ENCODE results near the gene RFWD3.
A peak's percentile ranks its signal among the peaks of the same experiment; 100 is the strongest.

RFWD3 gene

DNA sequence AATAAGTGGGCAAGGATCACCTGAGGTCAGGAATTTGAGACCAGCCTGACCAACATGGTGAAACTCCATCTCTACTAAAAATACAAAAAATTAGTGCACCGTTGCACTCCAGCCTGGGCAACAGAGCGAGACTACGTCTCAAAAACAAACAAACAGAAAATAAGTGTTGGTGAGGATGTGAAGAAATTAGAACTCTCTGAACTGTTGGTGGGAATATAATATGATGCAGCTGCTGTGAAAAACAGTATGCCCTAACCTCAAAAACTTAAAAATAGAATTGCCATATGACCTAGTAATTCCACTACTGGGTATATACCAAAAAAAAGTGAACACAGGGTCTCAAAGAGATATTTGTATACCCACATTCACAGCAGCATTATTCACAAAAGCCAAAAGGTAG, 85.8 kb downstream of the RFWD3 start:
- no peaks in the 10 kb centered on the region for H3K9me2 ChIP-seq (ENCODE audit: low read depth, low read length)
- TF ChIP-seq, protein P1, sequence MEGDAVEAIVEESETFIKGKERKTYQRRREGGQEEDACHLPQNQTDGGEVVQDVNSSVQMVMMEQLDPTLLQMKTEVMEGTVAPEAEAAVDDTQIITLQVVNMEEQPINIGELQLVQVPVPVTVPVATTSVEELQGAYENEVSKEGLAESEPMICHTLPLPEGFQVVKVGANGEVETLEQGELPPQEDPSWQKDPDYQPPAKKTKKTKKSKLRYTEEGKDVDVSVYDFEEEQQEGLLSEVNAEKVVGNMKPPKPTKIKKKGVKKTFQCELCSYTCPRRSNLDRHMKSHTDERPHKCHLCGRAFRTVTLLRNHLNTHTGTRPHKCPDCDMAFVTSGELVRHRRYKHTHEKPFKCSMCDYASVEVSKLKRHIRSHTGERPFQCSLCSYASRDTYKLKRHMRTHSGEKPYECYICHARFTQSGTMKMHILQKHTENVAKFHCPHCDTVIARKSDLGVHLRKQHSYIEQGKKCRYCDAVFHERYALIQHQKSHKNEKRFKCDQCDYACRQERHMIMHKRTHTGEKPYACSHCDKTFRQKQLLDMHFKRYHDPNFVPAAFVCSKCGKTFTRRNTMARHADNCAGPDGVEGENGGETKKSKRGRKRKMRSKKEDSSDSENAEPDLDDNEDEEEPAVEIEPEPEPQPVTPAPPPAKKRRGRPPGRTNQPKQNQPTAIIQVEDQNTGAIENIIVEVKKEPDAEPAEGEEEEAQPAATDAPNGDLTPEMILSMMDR (IDR thresholded peaks at IDR 0.05; ENCODE audit: low read length): no peak
- TF ChIP-seq EZH2 (IDR thresholded peaks at IDR 0.05; ENCODE audit: borderline replicate concordance, low read length): no peak
- no peaks in the 10 kb centered on the region for H3K9me3 ChIP-seq (ENCODE audit: low read length)
- H3K4me2 ChIP-seq (ENCODE audit: low read length): no peak overlapping the region; the same call in 1 of the 2 replicates
- H3F3A ChIP-seq (ENCODE audit: insufficient read depth, low read length): no peaks in the 10 kb centered on the region
- H3K27ac ChIP-seq (ENCODE audit: low read depth, low read length, poor library complexity, severe bottlenecking): peak overlapping the region; percentile 46
- H2AFZ ChIP-seq (ENCODE audit: low read length): no peak overlapping the region
- H3K4me3 ChIP-seq (ENCODE audit: low read depth, low read length, poor library complexity, severe bottlenecking): no peak overlapping the region
- no peak overlapping the region for H3K9ac ChIP-seq (ENCODE audit: low read length)
- H3K79me2 ChIP-seq (ENCODE audit: insufficient read depth, low read length): peaks cover 66% of the 10 kb centered on the region
- no peaks in the 10 kb centered on the region for H3K36me3 ChIP-seq (ENCODE audit: insufficient read depth, low read length)
- peaks cover 15% of the 10 kb centered on the region for H3K4me1 ChIP-seq (ENCODE audit: insufficient read depth, low read length, severe bottlenecking)
- no peaks in the 10 kb centered on the region for H3K27me3 ChIP-seq (ENCODE audit: insufficient read depth, low read length)
- no peaks in the 10 kb centered on the region for H4K20me1 ChIP-seq (ENCODE audit: insufficient read depth, low read length)

- Histone ChIP-seq H3F3A (ENCODE audit: insufficient read depth, low read length) (no peaks in the 10 kb centered on the region), H2AFZ (ENCODE audit: low read length) (no peak overlapping the region), H4K20me1 (ENCODE audit: insufficient read depth, low read length) (no peaks in the 10 kb centered on the region), H3K4me3 (ENCODE audit: low read depth, low read length, poor library complexity, severe bottlenecking) (no peak overlapping the region), H3K27me3 (ENCODE audit: insufficient read depth, low read length) (no peaks in the 10 kb centered on the region), H3K9me3 (ENCODE audit: low read length) (no peaks in the 10 kb centered on the region), H3K9me2 (ENCODE audit: low read depth, low read length) (no peaks in the 10 kb centered on the region), H3K4me1 (ENCODE audit: insufficient read depth, low read length, severe bottlenecking) (peaks cover 15% of the 10 kb centered on the region), H3K4me2 (ENCODE audit: low read length) (no peak overlapping the region), H3K9ac (ENCODE audit: low read length) (no peak overlapping the region), H3K27ac (ENCODE audit: low read depth, low read length, poor library complexity, severe bottlenecking) (no peak overlapping the region), H3K36me3 (ENCODE audit: insufficient read depth, low read length) (no peaks in the 10 kb centered on the region), H3K79me2 (ENCODE audit: insufficient read depth, low read length) (peaks cover 72% of the 10 kb centered on the region)
- TF ChIP-seq, protein P1 (IDR thresholded peaks at IDR 0.05; ENCODE audit: low read length): no peak
- TF ChIP-seq EZH2 (IDR thresholded peaks at IDR 0.05; ENCODE audit: borderline replicate concordance, low read length): no peak
Measured at GRCh38 chr16:74578838-74579237, 87.8 kb downstream of the RFWD3 start.

DNA sequence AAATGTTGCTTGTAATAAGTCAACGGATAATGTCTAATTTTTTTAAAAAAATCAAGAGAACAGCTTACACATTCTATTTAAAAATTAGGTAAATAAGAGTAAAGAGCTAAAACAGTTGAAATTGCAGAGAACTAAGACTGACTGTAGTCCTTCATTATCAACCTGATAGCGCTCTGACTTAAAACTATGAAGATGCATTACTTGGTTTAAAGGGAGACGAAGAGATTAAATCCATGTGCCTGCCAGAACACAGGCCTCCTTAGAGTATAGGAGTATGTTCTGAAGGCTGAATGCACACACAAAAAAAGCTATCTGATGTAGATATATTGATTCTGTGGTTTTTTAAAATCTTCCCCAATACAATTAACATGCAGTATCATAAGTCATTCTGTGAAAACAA, 88.2 kb downstream of the RFWD3 start:
- Histone ChIP-seq H3K9me2 (ENCODE audit: low read depth, low read length) (no peaks in the 10 kb centered on the region), H3F3A (ENCODE audit: insufficient read depth, low read length) (no peaks in the 10 kb centered on the region), H3K4me2 (ENCODE audit: low read length) (no peak overlapping the region), H3K79me2 (ENCODE audit: insufficient read depth, low read length) (peaks cover 68% of the 10 kb centered on the region), H3K4me1 (ENCODE audit: insufficient read depth, low read length, severe bottlenecking) (peaks cover 15% of the 10 kb centered on the region), H3K36me3 (ENCODE audit: insufficient read depth, low read length) (no peaks in the 10 kb centered on the region), H2AFZ (ENCODE audit: low read length) (no peak overlapping the region), H3K9me3 (ENCODE audit: low read length) (no peaks in the 10 kb centered on the region), H3K27me3 (ENCODE audit: insufficient read depth, low read length) (no peaks in the 10 kb centered on the region), H4K20me1 (ENCODE audit: insufficient read depth, low read length) (no peaks in the 10 kb centered on the region), H3K9ac (ENCODE audit: low read length) (no peak overlapping the region), H3K27ac (ENCODE audit: low read depth, low read length, poor library complexity, severe bottlenecking) (no peak overlapping the region), H3K4me3 (ENCODE audit: low read depth, low read length, poor library complexity, severe bottlenecking) (no peak overlapping the region)
- TF ChIP-seq EZH2 (IDR thresholded peaks at IDR 0.05; ENCODE audit: borderline replicate concordance, low read length): no peak
- TF ChIP-seq, protein P1 (IDR thresholded peaks at IDR 0.05; ENCODE audit: low read length): no peak
